GM18508 (cell line): Measurements from ENCODE around the gene B3GAT2.

Source experiments
- ATAC-seq: cut with Tn5 transposase; IDR thresholded peaks from one replicate; pipeline ENCODE4 v1.9.1; 2021; ENCODE audit warnings: moderate number of reproducible peaks; ENCODE audit not compliant: insufficient read depth, unreplicated experiment

The B3GAT2 gene

GRCh38 chr6:70903665-70904452 is 53.0 kb downstream of the B3GAT2 start:
- no peak for ATAC-seq

DNA sequence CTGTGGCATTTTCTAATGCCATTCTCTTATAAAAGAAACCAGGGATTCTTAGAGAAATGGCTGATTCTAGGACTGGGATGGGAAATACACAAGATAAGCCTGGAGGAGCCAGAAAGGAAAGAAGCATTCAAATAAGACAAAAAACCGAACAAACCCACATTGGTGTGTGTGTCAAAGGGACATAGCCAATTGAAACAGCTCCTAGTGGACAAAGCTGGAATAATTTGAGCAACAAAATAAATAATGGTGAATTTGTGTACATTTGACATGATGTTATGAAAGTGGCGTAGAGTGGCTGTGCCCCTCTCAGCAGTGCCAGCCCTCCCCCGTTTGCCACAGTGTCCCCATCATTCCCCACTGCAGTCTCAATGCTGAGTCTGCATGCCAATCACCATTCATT is 55.5 kb downstream of the B3GAT2 start:
- ATAC-seq: no peak

GRCh38 chr6:70900047-70900446 is 56.8 kb downstream of the B3GAT2 start:
- no peak for ATAC-seq

DNA sequence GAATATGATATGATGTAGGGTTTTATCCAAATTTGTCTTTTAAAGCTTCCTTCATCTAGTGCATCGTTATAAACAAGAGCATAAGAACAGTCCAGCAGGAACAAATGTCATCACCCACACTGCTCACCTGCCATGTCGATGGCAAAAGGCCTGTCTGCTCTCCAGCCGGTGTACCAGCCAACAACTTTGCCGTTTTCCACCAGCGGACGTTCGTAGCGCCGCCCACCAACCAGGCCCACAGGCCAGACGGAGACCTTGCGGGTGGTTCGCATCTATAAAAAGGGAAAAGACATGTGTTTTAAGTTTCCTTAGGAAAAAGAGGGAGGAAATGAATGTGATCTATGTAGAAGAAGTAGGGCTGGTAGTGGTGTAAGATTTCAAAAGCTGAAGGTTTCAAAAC is 62.9 kb downstream of the B3GAT2 start:
- ATAC-seq: no peak

GRCh38 chr6:70889270-70889669 is 67.6 kb downstream of the B3GAT2 start:
- ATAC-seq: no peak

DNA sequence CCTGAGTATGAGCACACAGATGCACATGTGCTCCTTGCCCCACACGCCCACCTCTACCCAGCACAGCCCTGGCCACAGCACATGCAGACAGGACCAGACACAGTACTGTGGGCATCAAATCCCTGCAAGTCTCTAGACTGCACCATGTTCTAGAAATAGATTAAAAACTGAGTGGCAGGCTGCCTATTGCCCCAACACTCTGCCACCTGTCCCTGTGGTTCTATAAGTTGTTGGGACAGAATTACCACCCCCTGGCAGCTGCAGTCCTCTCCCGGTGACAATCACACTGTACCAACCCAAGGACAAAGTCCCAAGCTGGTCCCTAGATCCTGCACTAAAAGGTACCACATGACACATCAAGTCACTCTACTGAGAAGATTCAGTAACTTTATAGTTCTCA is 70.2 kb downstream of the B3GAT2 start:
- no peak for ATAC-seq

GRCh38 chr6:70886071-70886470 is 70.8 kb downstream of the B3GAT2 start:
- no peak for ATAC-seq

DNA sequence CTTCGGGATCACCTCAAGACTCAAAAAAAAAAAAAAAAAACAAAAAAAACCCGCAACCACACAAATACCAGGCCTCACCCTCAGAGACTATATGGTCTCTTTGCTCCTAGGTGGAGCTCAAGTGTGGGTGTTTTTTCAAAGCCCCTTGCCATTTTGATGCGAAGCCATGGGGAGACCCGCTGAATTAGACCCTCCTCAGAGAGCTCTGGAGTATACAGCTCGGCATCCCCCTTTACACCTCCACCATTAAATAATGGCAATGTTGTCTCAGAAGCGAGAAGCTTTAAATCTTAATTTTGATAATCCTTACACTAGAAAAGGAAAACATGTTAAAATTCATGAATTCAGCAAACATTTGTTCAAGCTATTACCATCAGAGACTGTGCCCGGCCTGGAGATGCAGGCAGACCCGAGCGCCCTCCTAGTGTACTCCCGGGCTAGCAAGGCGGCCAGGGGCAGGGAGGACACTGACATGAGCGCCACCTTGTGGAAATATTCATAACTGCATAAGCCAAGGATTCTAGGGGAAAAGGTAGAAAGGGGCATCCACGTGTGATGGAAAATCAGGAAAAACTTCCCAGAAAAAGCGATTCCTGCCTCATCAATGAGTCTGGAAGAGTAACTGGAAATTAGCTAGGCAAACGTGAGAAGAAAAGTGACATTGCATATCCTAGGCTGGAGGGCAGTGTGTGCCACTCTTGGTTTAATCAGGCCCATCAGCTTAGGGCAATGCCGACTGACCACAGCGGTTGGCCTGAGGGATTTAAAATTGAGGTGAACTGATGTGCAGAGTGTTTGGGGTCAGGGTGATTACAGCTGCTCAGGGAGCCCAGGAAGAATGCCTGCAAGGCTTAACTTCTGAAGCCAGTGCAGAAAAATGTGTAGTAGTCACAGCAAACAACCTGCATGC is 72.5 kb downstream of the B3GAT2 start:
- ATAC-seq: peak; percentile 67

GRCh38 chr6:70879496-70879895 is 77.4 kb downstream of the B3GAT2 start:
- ATAC-seq: no peak

DNA sequence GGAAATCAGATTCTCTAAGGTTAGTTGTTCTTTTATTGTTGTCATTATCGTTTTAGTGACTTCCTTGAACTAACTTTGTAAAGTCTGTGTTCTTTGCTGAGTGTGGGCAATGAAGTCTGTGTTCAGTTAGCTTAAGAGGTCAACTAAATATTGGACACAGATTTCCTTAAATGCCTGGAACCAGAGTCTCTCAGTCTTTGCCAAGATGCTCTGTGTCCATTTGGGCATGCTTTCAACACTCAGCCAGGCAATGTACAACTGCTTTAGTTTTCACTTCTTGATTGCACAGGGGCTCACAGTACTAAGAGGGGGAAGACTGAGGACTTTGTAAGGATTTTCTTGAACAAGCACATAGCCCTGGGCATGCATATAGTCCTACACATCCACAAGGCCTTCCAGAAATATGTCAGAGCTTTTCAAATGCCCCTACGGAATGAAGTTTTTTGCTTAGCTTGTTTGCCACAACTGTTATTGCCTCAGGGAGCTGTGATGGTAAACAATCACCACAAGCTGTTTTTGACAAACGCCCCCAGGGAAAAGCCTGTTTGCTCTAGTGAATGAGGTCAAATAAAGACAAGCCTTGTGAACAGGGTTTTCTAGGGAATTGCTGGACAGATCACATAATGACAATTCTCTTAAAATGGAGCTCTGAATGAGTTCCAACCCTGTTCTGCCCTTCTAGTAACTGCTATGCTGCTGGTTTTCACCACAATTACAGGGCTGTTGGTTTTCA is 82.5 kb downstream of the B3GAT2 start:
- no peak for ATAC-seq

DNA sequence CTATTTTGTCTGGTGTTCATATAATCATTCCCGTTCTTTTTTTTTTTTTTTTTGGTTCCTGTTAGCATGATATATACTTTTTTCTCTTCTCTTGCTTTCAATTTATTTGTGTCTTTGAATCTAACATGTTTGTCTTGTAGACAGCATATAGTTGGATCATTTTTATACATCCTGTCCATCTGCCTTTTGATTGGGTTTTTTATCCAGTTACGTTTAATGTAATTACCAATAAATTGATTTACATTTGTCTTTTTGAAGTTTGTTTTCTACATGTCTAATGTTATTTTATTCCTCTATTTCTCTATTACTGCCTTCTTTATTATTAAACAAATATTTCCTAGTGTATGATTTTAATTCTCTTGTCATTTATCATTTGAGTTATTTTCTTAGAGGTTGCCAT is 84.4 kb downstream of the B3GAT2 start:
- no peak for ATAC-seq

DNA sequence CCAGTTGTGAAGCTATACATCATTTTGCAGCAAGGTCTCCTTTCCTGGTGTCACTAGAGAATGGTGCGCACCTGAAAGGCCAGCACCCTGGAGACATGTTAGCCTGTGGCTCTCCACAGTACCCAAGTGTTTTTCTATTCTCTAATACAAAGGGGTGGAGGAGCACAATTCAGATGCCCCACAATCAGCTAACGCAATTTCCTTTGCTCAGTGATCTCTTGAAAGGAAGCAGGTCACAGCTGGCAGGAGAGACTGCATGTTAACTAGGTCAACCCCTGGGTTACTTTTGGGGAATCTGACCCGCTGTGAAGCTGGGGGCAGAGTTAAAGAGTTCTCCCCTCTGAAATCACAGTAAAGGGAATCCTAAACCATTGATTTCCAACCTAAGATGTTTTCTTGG is 92.5 kb downstream of the B3GAT2 start:
- no peak for ATAC-seq

DNA sequence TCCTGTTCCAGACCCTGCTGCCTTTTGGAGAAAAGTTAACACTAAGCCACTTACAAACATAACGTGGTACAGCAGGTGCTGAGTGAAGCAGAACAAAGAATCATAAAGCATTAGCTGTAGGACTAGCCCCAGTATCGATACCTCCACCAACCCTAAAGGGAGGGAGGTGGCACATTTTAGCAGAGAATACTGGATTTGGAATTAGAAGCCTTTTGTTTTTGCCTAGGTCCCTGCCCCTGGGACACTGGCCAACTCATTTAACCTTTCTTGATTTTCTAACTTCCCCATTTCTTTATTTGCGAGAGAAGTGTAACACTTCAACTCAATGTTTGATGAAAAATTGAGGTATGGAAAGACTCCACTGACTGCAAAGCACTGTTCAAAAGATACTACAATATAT is 93.5 kb downstream of the B3GAT2 start:
- ATAC-seq: no peak

GRCh38 chr6:70860920-70861319 is 95.9 kb downstream of the B3GAT2 start:
- ATAC-seq: no peak

GRCh38 chr6:70860045-70860444 is 96.8 kb downstream of the B3GAT2 start:
- no peak for ATAC-seq

DNA sequence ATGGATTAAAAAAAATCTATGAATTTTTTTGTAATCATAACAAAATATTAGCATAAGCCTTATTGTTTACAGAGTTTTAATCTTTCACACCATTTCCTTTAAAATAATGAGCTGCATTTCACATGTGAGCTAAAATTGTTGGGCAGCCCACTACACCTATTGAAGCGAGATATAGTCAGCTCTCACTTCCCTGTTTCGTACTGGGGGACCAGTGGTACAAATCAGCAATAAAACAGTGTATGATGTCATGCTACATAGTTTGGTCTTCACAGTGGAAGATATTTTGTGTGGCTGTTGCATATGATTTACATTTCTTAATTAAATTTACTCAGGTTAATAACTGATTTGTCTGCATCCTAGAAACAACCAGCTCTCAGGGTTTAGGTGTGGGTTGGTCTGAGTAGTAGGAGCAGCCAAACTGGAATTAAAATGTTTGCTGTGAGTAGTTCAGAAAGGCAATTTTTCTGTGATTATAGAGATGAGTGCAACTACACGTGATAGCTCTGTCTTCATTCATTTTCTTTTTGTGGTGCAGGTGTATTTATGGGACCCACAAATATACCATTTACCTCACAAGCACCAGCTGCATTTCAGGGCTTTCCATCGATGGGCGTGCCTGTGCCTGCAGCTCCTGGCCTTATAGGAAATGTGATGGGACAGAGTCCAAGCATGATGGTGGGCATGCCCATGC is 99.3 kb downstream of the B3GAT2 start:
- peak; percentile 99 for ATAC-seq

DNA sequence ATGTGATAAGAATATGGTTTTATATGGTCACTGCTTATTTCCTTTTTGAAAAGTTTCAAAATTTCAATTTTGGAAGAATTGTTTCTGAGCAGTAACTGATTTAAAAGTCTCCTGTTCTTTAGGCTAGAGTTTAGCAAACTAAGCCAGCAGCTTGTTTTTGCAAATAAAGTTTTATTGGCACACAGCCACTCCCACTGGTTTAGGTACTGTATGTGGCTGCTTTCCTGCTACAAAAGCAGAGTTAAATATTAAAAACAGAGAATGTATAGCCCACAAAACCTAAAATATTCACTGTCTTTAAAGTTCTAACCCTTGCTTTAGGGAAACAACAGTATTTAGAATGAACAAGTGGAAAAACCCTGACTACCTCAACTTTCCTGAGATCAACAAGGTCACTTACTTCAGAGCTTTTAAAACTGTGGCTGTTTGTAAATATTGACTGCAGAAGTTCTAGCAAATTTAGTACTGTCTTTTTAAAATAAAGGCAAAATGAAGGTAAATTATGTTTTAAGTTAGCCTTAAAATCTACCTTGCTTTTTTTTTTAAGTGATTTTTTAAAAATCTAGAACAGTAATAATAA is 104.1 kb downstream of the B3GAT2 start:
- no peak for ATAC-seq

DNA sequence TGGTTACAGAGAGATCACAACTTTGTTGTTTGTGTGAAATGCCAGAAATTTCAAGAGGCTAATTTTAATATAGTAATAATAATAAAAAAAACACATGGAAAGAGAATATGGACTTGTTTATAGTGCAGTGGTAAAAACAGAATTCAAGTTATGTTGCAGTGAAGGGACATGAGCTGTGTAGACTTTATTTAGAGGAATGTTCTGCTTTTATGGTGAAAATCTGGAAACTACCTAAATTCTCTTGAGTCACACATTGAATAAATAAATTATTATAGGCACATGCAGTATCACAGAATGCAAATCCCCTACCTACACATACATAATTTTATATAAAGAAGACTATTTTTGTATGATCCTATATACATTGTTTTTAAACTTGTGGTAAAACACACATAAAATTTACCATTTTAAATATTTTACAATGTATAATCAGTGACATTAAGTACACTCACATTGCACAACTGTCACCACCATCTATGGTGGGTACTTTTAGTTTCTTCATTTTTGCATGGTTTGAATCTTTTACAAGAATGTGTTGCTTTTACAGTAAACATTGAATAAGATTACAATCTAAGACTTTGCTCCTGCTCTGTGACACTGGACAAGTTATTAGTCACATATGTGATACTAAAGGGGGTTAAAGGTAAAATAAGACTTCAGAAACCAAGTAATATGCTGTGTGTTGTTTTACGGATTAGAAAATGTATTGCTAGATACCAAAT is 107.4 kb downstream of the B3GAT2 start:
- ATAC-seq: no peak
